Measurements from ENCODE around the gene JRKL. TPM values are rescaled to one million over a fixed set of nuclear protein-coding genes. Genes with fewer than 3 reads are reported as not detected.

Gene JRKL
- total and polyA plus RNA-seq, 2 of the 13 experiments (the other 11 are each of a cell fraction or from before 2014, with no cell fraction given) = 3.2 to 4.5 TPM

DNA sequence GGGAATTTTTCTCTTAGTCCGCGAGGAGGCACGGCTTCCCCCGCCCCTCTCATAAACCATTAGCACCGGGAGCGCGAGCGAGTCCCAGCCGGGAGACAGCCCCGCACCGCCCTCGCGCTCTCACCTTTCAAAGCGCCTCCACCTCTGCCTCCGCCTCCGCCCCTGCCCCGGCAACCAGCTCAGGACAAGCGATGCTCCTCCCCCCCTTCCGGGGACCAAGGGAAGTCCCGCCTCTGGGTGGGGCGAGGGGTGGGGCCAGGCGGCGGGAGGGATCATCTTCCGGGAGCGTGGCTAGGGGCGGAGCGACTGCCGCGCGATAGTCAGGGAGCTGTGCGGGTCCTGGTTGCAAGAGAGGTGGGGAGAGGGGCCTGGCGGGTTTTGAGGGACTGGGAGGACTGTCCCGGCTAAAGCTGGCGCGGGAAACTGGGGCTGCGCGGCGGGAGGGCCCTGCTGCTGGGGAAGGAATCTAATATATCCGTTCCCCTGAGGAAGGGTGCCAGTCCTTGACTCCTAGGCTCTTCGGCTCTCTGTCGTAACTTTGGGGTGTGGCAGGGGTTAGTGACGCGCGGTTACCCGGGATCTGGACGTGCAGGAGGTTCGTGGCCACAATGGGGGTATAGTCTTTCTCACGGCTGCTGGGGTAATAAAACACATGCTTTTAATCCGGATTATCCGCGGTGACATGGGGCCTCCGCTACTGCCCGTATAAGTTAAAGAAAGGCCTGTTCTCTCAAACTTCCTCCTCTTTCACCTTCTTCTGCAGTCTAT lies at the start of gene JRKL, which contains the start of gene CCDC82 (continued):
- TF ChIP-seq HNRNPH1 (optimal IDR thresholded peaks at IDR 0.05; ENCODE audit: low read depth, low read length) (peak; percentile 41), RAD21 (CRISPR knock-in tag; IDR thresholded peaks at IDR 0.05) (0 out of 2 replicates have a peak, but pooled peaks have one; percentile 33), ZNF17 (CRISPR knock-in tag; IDR thresholded peaks at IDR 0.05) (no peak), FOXM1 (CRISPR knock-in tag; IDR thresholded peaks at IDR 0.05) (no peak; the same call in 1 of the 2 replicates), ZNF382 (CRISPR knock-in tag; IDR thresholded peaks at IDR 0.05; ENCODE audit: borderline replicate concordance) (no peak), GLMP (CRISPR knock-in tag; IDR thresholded peaks at IDR 0.05; ENCODE audit: borderline replicate concordance) (no peak), NFIC (IDR thresholded peaks at IDR 0.05; ENCODE audit: low read length) (no peak), TCF7L2 (IDR thresholded peaks at IDR 0.05; ENCODE audit: low read depth, low read length) (no peak), POGK (CRISPR knock-in tag; conservative IDR thresholded peaks at IDR 0.05) (peak; percentile 48), ZNF124 (CRISPR knock-in tag; IDR thresholded peaks at IDR 0.05) (no peak), TRIM22 (IDR thresholded peaks at IDR 0.05) (no peak), ZNF816 (CRISPR knock-in tag; IDR thresholded peaks at IDR 0.05; ENCODE audit: borderline replicate concordance) (peak; percentile 98), GRHL1 (CRISPR knock-in tag; conservative IDR thresholded peaks at IDR 0.05) (no peak), ZBTB39 (CRISPR knock-in tag; IDR thresholded peaks at IDR 0.05) (peak; percentile 84; the same call in 1 of the 2 replicates), MYNN (CRISPR knock-in tag; IDR thresholded peaks at IDR 0.05; ENCODE audit: low read depth) (no peak; the same call in 1 of the 2 replicates), CREB3 (CRISPR knock-in tag; IDR thresholded peaks at IDR 0.05) (0 out of 2 replicates have a peak, but pooled peaks have one; percentile 64), SYNCRIP (IDR thresholded peaks at IDR 0.05; ENCODE audit: insufficient read depth, low read depth, low read length) (no peak), SOX6 (IDR thresholded peaks at IDR 0.05) (no peak), SOX6 (CRISPR knock-in tag; IDR thresholded peaks at IDR 0.05) (peak; percentile 34; the same call in 1 of the 2 replicates)

Measured in HepG2 (cell line).